NB4 (cell line): Measurements from ENCODE around the gene H6PD.

ENCODE experiments used
- DNase-seq: peaks from one replicate; pipeline ENCODE4 v3.0.0; 2010; ENCODE audit warnings: low read depth
- H3K4me3 ChIP-seq: one replicate; pipeline ENCODE4 v1.5.1; 2011; ENCODE audit warnings: mild to moderate bottlenecking, low read depth, low read length, moderate library complexity
- MYC ChIP-seq: IDR thresholded peaks from 2 replicates; pipeline ENCODE4 v1.6.1; 2011; ENCODE audit warnings: low read depth, low read length
- POLR2A ChIP-seq: IDR thresholded peaks from 2 replicates; pipeline ENCODE4 v1.6.1; 2011; ENCODE audit warnings: mild to moderate bottlenecking; ENCODE audit not compliant: insufficient read length; ENCODE audit errors: extremely low read depth
- TF ChIP-seq, protein P1 (sequence below): IDR thresholded peaks from one replicate; pipeline ENCODE4 v1.5.1; 2012; ENCODE audit warnings: low read depth, low read length
- TF ChIP-seq, protein P2 (sequence below): IDR thresholded peaks from 2 replicates; pipeline ENCODE4 v1.6.1; 2011; ENCODE audit warnings: low read depth, low read length

H6PD gene

DNA sequence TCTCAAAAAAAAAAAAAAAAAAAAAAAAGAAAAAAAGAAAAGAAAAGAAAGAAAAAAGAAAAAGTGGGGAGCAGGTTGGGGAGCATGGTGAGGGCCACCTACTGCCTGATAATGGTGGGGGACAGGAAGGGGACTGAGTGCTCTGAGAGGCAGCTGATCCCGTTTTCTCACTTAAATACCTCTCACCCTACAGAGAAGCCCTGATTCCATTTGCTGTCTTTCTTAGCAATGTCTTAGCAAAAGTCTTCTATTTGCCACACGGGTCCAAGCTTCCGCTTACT, 692 bp upstream of the H6PD start:
- no peak for TF ChIP-seq MYC
- TF ChIP-seq POLR2A, result no peak
- TF ChIP-seq, protein P1, sequence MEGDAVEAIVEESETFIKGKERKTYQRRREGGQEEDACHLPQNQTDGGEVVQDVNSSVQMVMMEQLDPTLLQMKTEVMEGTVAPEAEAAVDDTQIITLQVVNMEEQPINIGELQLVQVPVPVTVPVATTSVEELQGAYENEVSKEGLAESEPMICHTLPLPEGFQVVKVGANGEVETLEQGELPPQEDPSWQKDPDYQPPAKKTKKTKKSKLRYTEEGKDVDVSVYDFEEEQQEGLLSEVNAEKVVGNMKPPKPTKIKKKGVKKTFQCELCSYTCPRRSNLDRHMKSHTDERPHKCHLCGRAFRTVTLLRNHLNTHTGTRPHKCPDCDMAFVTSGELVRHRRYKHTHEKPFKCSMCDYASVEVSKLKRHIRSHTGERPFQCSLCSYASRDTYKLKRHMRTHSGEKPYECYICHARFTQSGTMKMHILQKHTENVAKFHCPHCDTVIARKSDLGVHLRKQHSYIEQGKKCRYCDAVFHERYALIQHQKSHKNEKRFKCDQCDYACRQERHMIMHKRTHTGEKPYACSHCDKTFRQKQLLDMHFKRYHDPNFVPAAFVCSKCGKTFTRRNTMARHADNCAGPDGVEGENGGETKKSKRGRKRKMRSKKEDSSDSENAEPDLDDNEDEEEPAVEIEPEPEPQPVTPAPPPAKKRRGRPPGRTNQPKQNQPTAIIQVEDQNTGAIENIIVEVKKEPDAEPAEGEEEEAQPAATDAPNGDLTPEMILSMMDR, result no peak
- TF ChIP-seq, protein P2, sequence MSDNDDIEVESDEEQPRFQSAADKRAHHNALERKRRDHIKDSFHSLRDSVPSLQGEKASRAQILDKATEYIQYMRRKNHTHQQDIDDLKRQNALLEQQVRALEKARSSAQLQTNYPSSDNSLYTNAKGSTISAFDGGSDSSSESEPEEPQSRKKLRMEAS, result no peak; the same call in 1 of the 2 replicates
- H3K4me3 ChIP-seq, result peak overlapping the region; percentile 59
- DNase-seq, result no peak

DNA sequence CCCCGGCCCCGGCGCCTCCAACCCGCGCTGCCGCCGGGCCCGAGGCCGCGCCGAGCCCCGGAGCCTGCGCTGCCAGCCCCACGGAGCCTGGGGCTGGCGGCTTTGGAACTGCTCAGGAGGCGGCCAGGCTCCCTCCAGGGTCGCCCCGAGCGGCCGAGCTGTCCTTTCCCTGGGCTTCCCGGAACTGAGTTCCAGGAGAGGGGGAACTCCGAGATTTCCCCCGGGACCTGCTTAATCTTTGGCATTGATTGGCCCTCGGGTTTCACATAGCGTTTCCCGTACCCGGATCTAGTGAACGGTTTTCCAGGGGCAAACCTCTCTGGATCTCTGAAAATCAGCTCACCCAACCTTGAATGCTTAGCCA, 504 bp downstream of the H6PD start:
- H3K4me3 ChIP-seq, result peak overlapping the region; percentile 83
- TF ChIP-seq, protein P1, result no peak
- TF ChIP-seq, protein P2, result no peak
- TF ChIP-seq MYC (no peak), POLR2A (no peak)
- peak; percentile 59 for DNase-seq

DNA sequence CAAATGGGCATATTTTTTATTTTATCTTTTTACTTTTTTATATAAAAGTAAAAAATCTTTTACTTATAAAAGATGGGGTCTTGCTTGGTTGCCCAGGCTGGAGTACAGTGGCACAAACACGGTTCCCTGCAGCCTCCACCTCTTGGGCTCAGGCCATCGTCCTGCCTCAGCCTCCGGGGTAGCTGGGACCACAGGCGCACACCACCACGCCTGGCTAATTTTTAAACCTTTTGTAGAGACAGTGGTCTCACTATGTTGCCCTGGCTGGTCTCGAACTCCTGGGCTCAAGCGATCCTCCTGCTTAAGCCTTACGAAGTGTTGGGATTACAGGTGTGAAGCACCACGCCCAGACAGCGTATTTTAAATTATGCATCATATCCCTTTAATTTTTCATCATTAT, 986 bp downstream of the H6PD start:
- H3K4me3 ChIP-seq, result peak overlapping the region; percentile 83
- TF ChIP-seq, protein P2, result no peak
- TF ChIP-seq, protein P1, result no peak
- TF ChIP-seq POLR2A, result no peak
- no peak for TF ChIP-seq MYC
- no peak for DNase-seq

DNA sequence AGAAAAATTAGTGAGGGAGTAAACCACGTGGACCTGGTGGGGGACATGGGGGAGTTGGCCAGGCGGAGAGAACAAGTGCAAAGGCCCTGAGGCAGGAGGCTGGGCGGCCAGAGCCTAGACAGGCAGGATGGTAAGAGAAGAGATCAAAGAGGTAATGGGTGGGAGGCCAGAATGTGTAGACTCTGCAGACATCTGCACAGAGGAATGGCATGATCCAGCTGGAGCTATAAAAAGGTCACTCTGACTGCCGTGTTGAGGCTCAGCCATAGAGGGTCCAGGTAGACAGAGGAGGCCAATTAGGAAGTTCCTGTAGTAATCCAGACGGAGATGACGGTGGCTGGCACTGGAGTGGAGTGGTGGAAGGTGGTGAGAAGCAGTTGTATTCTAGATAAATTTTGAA, 3.6 kb downstream of the H6PD start:
- DNase-seq, result peak; percentile 36
- no peak overlapping the region for H3K4me3 ChIP-seq
- TF ChIP-seq, protein P2, result peak; percentile 35; the same call in 1 of the 2 replicates
- no peak for TF ChIP-seq MYC
- TF ChIP-seq, protein P1, result no peak
- TF ChIP-seq POLR2A, result no peak

DNA sequence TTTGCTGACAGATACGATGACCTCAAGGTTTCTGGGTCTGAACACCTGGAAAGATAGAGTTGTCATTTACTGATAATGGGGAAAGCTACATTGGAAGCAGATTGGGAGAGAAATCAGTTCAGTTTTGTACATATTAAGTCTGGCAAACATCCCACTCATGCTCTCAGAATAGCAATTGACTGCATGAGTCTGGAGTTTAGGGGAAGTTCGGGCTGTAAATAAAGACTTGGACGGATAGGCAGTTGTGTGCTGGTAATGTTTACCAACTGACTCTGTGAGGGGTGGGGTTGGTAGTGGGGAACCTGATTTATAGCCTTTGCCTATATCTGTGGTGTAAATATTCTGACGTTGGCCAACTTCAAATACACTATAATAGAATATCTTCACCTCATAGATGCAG, 4.0 kb downstream of the H6PD start:
- peak; percentile 58 for DNase-seq
- no peak for TF ChIP-seq POLR2A
- TF ChIP-seq MYC, result 0 out of 2 replicates have a peak, but pooled peaks have one; percentile 9
- TF ChIP-seq, protein P1, result no peak
- H3K4me3 ChIP-seq, result no peak overlapping the region
